Ovary (tissue), 3 donors: Measurements from ENCODE around the gene POLH.

Source experiments
- CTCF ChIP-seq, 3 donors: fragments of 450-650 bp in 2 of 3; fragments of 200-600 bp in 1 of 3; IDR thresholded peaks; one replicate each; pipeline versions ENCODE4 v1.5.1 to v1.8.0; 2016 to 2022; ENCODE audit warnings: antibody characterized with exemption in 3 of 3, mild to moderate bottlenecking in 1 of 3
- EP300 ChIP-seq: sonication (generic); formaldehyde crosslinking; IDR thresholded peaks from one replicate; pipeline ENCODE4 v1.6.1; 2017; ENCODE audit warnings: antibody characterized with exemption
- POLR2A ChIP-seq: fragments of 450-650 bp; IDR thresholded peaks from one replicate; pipeline ENCODE4 v1.6.1; 2017; ENCODE audit warnings: antibody characterized with exemption, mild to moderate bottlenecking, moderate library complexity
- donor health status: DM: no; HTN: no; CAD: no.

- TF ChIP-seq CTCF (IDR thresholded peaks at IDR 0.05) (no peak), POLR2A (no peak), EP300 (no peak)
Observed at GRCh38 chr6:43624786-43625288, 48.9 kb downstream of the POLH start.
